Neuronal stem cell (in vitro differentiated cells): ENCODE results near the gene GRIA4.

Experiments
- DNase-seq: peaks from one replicate; pipeline ENCODE4 v3.0.0-alpha.2; 2013; ENCODE audit warnings: low spot score
- H2AFZ ChIP-seq: one replicate; pipeline ENCODE4 v1.6.1; 2013; ENCODE audit warnings: mild to moderate bottlenecking, low read length, inconsistent platforms
- H2AK5ac ChIP-seq: 2 replicates; pipeline ENCODE4 v1.6.1; 2013; ENCODE audit warnings: low read depth, mild to moderate bottlenecking, inconsistent platforms, low read length, moderate library complexity, mixed read lengths
- H2BK120ac ChIP-seq: 2 replicates; pipeline ENCODE4 v1.6.1; 2013; ENCODE audit warnings: low read depth, mild to moderate bottlenecking, inconsistent platforms, low read length, moderate library complexity, mixed read lengths
- H2BK12ac ChIP-seq: one replicate; pipeline ENCODE4 v1.6.1; 2013; ENCODE audit warnings: low read length, inconsistent platforms
- H2BK15ac ChIP-seq: 2 replicates; pipeline ENCODE4 v1.6.1; 2013; ENCODE audit warnings: mild to moderate bottlenecking, low read length, inconsistent platforms, mixed read lengths
- H2BK5ac ChIP-seq: one replicate; pipeline ENCODE4 v1.6.1; 2013; ENCODE audit warnings: inconsistent platforms, mild to moderate bottlenecking, low read length, moderate library complexity
- H3K14ac ChIP-seq: one replicate; pipeline ENCODE4 v1.6.1; 2013; ENCODE audit warnings: low read length, inconsistent platforms
- H3K18ac ChIP-seq: 2 replicates; pipeline ENCODE4 v1.6.1; 2013; ENCODE audit warnings: low read length, inconsistent platforms
- H3K23ac ChIP-seq: 2 replicates; pipeline ENCODE4 v1.6.1; 2013; ENCODE audit warnings: low read depth, mild to moderate bottlenecking, mixed read lengths, low read length, inconsistent platforms; ENCODE audit not compliant: poor library complexity
- H3K27ac ChIP-seq: replicated peaks from 3 replicates; pipeline ENCODE4 v1.5.1; 2013; ENCODE audit warnings: low read length, inconsistent platforms
- H3K27me3 ChIP-seq, 3 experiments: 2 replicates each; pipeline ENCODE4 v1.6.1; 2013; ENCODE audit warnings: low read length in 3 of 3, mild to moderate bottlenecking in 2 of 3, inconsistent platforms in 1 of 3, low read depth in 1 of 3, mixed read lengths in 1 of 3, moderate library complexity in 1 of 3; ENCODE audit not compliant: control insufficient read depth in 3 of 3, insufficient read depth in 3 of 3
- H3K36me3 ChIP-seq, 2 donors: replicated peaks in 1 of 2; 2 replicates each; pipeline ENCODE4 v1.6.1; 2013; ENCODE audit warnings: low read length in 2 of 2; ENCODE audit not compliant: control insufficient read depth in 2 of 2, insufficient read depth in 2 of 2
- H3K4ac ChIP-seq: 2 replicates; pipeline ENCODE4 v1.6.1; 2013; ENCODE audit warnings: inconsistent platforms, mild to moderate bottlenecking, low read length, moderate library complexity
- H3K4me1 ChIP-seq, 2 donors: 1 replicate in 1 of 2; 2 replicates in 1 of 2; pipeline ENCODE4 v1.6.1; 2013; ENCODE audit warnings: low read length in 2 of 2, low read depth in 1 of 2; ENCODE audit not compliant: control insufficient read depth in 2 of 2, insufficient read depth in 1 of 2
- H3K4me2 ChIP-seq: one replicate; pipeline ENCODE4 v1.6.1; 2013; ENCODE audit warnings: mild to moderate bottlenecking, low read length, inconsistent platforms; ENCODE audit not compliant: insufficient read depth, poor library complexity, severe bottlenecking
- H3K4me3 ChIP-seq, 2 donors: 2 replicates each; pipeline ENCODE4 v1.5.1; 2013; ENCODE audit warnings: low read length in 2 of 2, mild to moderate bottlenecking in 2 of 2, inconsistent platforms in 1 of 2, moderate library complexity in 1 of 2
- H3K79me1 ChIP-seq: one replicate; pipeline ENCODE4 v1.6.1; 2013; ENCODE audit warnings: low read depth, mild to moderate bottlenecking, inconsistent platforms, low read length, moderate library complexity
- H3K9ac ChIP-seq: one replicate; pipeline ENCODE4 v1.6.1; 2013; ENCODE audit warnings: mild to moderate bottlenecking, low read depth, low read length, inconsistent platforms; ENCODE audit not compliant: poor library complexity
- H3K9me3 ChIP-seq, 2 donors: replicated peaks in 1 of 2; 2 replicates each; pipeline versions ENCODE3 to v1.6.1; 2013; ENCODE audit warnings: low read length in 2 of 2, mild to moderate bottlenecking in 2 of 2, inconsistent platforms in 1 of 2, low read depth in 1 of 2, mixed read lengths in 1 of 2, moderate library complexity in 1 of 2; ENCODE audit not compliant: control insufficient read depth in 2 of 2, insufficient read depth in 1 of 2
- H4K8ac ChIP-seq: one replicate; pipeline ENCODE4 v1.6.1; 2013; ENCODE audit warnings: low read depth, mild to moderate bottlenecking, inconsistent platforms, low read length, moderate library complexity
- H4K91ac ChIP-seq: one replicate; pipeline ENCODE4 v1.6.1; 2013; ENCODE audit warnings: low read length, low read depth, mild to moderate bottlenecking, inconsistent platforms; ENCODE audit not compliant: poor library complexity
- WGBS, 2 donors: extraction: QIAGEN DNeasy Blood & Tissue Kit; methylation state at CpG; one replicate each; pipeline ENCODE4 v1.1.7; 2013; ENCODE audit warnings: missing lambda C conversion rate in 2 of 2, mixed read lengths in 1 of 2; ENCODE audit not compliant: insufficient read length in 2 of 2, insufficient replicate concordance in 1 of 2; ENCODE audit errors: extremely low coverage in 2 of 2; 5-methylcytosine and 5-hydroxymethylcytosine counted together

GRIA4 gene

DNA sequence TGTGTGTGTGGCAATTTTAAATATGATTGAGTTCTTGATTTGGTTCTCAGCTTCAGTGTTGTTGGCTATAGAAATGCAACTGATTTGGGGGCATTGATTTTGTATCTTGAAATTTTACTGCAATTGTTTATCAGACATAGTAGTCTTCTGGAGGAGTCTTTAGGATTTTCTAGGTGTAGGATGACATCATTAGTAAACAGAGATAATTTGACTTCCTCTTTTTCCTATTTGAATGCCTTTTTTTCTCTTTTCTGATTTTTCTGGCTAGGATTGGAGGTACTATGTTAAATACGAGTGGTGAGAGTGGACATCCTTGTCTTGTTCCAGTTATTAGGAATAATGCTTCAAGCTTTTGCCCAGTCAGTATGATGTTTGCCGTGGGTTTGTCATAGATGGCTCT, 287.3 kb downstream of the GRIA4 start:
- H2BK5ac ChIP-seq = no peak overlapping the region
- no CpG with 5 or more reads among the region's 2 CpGs for WGBS, 2 donors
- no peaks in the 10 kb centered on the region for H3K79me1 ChIP-seq
- no peak overlapping the region for H3K14ac ChIP-seq
- no peaks in the 10 kb centered on the region for H3K27me3 ChIP-seq
- no peaks in the 10 kb centered on the region for H3K36me3 ChIP-seq
- DNase-seq = no peak
- H2AFZ ChIP-seq = no peak overlapping the region
- no peak overlapping the region for H2BK120ac ChIP-seq
- H3K9me3 ChIP-seq = no peaks in the 10 kb centered on the region
- H4K8ac ChIP-seq = no peak overlapping the region
- no peak overlapping the region for H3K4ac ChIP-seq
- H3K4me1 ChIP-seq = no peaks in the 10 kb centered on the region
- no peak overlapping the region for H3K4me3 ChIP-seq
- no peak overlapping the region for H3K27ac ChIP-seq
- H3K4me2 ChIP-seq = no peak overlapping the region
- H2BK12ac ChIP-seq = no peak overlapping the region
- no peak overlapping the region for H3K9ac ChIP-seq
- H3K18ac ChIP-seq = no peak overlapping the region
- H4K91ac ChIP-seq = no peak overlapping the region
- H2AK5ac ChIP-seq = no peak overlapping the region
- H3K23ac ChIP-seq = no peak overlapping the region
- no peak overlapping the region for H2BK15ac ChIP-seq

DNA sequence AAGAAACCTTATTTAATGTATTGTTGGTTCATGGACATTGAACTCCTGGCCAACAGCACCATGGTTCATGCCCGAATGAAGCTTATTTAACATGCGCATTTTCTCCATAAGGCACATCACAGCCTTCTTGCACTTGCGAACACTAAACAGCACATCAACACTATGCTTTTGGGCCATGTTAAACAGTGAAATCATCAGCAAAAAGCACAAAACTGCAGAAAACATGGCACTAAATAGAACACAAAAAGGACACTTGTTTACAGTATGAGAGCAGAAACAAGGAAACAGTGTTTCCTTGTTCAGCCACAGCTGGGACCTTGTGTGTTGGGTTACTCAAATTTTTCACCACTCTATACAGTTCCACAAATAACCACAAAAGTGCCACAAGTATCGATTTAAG, 289.9 kb downstream of the GRIA4 start:
- Histone ChIP-seq H3K27me3 (no peaks in the 10 kb centered on the region), H2BK15ac (no peak overlapping the region), H2BK5ac (no peak overlapping the region), H2AFZ (no peak overlapping the region), H3K4me1 (peaks cover 0 to 2% of the 10 kb centered on the region in 2 donors), H2BK120ac (no peak overlapping the region), H4K8ac (no peak overlapping the region), H2BK12ac (no peak overlapping the region), H3K36me3 (no peaks in the 10 kb centered on the region), H3K9me3 (no peaks in the 10 kb centered on the region), H3K4me3 (no peak overlapping the region), H3K4me2 (no peak overlapping the region), H3K9ac (no peak overlapping the region), H3K14ac (no peak overlapping the region), H3K27ac (no peak overlapping the region), H2AK5ac (no peak overlapping the region), H4K91ac (no peak overlapping the region), H3K23ac (no peak overlapping the region), H3K18ac (no peak overlapping the region), H3K4ac (no peak overlapping the region), H3K79me1 (no peaks in the 10 kb centered on the region)
- DNase-seq = no peak
- WGBS, 2 donors = no CpG with 5 or more reads among the region's 4 CpGs

DNA sequence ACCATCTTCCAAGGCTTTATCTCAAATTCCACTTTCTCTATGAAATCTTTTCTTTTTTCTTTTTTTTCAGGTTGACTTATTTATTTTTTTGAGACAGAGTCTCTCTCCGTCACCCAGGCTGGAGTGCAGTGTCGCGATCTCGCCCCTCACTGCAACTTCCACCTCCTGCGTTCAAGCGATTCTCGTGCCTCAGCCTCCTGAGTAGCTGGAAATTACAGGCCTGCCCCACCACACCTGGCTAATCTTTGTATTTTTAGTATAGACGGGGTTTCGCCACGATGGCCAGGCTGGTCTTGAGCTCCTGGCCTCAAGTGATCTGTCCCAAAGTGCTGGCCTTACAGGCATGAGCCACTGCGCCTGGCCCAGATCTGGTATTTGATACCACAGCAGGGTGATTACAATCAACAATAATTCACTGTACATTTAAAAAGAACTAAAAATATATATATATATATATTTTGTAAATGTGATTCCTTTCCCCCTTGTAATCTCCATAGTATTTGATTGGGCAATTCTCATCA, 290.7 kb downstream of the GRIA4 start:
- no CpG with 5 or more reads among the region's 11 CpGs for WGBS, 2 donors
- peaks cover 0 to 2% of the 10 kb centered on the region in 2 donors for H3K4me1 ChIP-seq
- no peak overlapping the region for H3K18ac ChIP-seq
- no peak overlapping the region for H3K27ac ChIP-seq
- no peak overlapping the region for H3K9ac ChIP-seq
- no peaks in the 10 kb centered on the region for H3K9me3 ChIP-seq
- H3K4me3 ChIP-seq = no peak overlapping the region
- H3K23ac ChIP-seq = no peak overlapping the region
- H2AFZ ChIP-seq = no peak overlapping the region
- H2BK5ac ChIP-seq = no peak overlapping the region
- no peaks in the 10 kb centered on the region for H3K36me3 ChIP-seq
- H2BK15ac ChIP-seq = no peak overlapping the region
- H2BK120ac ChIP-seq = no peak overlapping the region
- H3K79me1 ChIP-seq = no peaks in the 10 kb centered on the region
- no peak overlapping the region for H2AK5ac ChIP-seq
- H3K27me3 ChIP-seq = no peaks in the 10 kb centered on the region
- H3K4ac ChIP-seq = no peak overlapping the region
- H4K91ac ChIP-seq = no peak overlapping the region
- H3K4me2 ChIP-seq = no peak overlapping the region
- no peak overlapping the region for H4K8ac ChIP-seq
- DNase-seq = no peak
- H2BK12ac ChIP-seq = no peak overlapping the region
- H3K14ac ChIP-seq = no peak overlapping the region

DNA sequence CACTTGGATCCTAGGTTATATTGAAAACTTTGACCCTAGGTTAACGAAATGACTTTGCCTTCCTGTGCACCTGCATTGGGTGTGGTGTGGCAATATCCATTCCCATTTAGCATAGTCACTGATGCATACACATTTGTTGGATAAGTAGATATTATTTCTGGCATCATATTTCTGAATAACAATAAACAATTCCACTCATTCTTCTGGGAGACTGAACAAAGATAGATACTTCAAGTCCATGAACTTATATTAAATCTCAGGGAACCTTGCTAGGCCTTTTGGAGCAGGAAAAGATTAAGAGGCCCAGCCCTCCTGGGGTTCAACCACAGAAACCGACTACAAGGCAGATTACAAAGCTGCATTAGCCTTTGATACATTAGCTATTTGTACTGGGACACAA, 293.2 kb downstream of the GRIA4 start:
- no CpG with 5 or more reads among the region's 2 CpGs for WGBS, 2 donors
- Histone ChIP-seq H3K4me3 (no peak overlapping the region), H3K18ac (no peak overlapping the region), H3K4me1 (peaks cover 0 to 2% of the 10 kb centered on the region in 2 donors), H3K9ac (no peak overlapping the region), H3K23ac (no peak overlapping the region), H4K91ac (no peak overlapping the region), H3K14ac (no peak overlapping the region), H3K79me1 (no peaks in the 10 kb centered on the region), H2AK5ac (no peak overlapping the region), H4K8ac (no peak overlapping the region), H3K4ac (no peak overlapping the region), H3K27me3 (no peaks in the 10 kb centered on the region), H3K36me3 (no peaks in the 10 kb centered on the region), H3K4me2 (no peak overlapping the region), H2BK120ac (no peak overlapping the region), H3K9me3 (no peaks in the 10 kb centered on the region), H2BK15ac (no peak overlapping the region), H3K27ac (no peak overlapping the region), H2AFZ (no peak overlapping the region), H2BK12ac (no peak overlapping the region), H2BK5ac (no peak overlapping the region)
- DNase-seq = no peak
